HK-2 (cell line): ENCODE measurements around the gene KIAA1614.

Experiments used
- DNase-seq: peaks from one replicate; pipeline ENCODE4 v3.0.0-alpha.2; 2018; ENCODE audit not compliant: unreplicated experiment

KIAA1614 gene

DNA sequence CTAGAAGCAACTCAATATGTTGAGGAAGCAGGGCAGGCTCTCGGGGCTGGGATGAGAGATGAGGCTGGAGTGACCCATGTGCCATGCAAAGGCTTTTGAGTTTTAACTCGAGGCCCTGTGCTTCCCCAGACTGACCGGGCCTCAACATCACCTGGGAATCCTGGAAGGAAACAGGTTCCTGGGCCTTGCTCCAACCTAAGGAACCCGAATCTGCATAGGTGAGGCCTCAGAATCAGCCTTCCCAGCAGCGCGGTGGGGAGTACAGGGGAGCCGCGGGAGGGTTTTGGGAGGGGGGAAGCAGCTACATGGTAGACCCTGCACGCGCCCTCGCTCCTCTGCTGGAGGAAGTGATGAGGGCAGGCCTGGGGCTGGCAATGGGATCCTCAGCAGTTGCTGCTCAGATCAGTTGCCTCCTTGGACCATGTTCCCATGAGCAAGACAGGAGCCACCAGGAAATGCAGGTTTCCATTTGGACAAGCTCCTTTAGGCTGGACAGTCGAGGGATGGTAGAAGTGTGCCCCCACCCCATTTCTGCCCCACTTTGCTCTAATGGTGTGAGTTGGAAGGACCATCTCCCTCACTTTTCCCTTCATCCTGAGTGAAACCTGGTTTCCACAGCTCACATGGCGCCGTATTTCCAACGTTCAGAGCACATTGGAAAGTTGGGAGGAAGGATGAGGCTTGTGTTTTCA lies 4.5 kb upstream of the KIAA1614 start:
- DNase-seq = no peak

DNA sequence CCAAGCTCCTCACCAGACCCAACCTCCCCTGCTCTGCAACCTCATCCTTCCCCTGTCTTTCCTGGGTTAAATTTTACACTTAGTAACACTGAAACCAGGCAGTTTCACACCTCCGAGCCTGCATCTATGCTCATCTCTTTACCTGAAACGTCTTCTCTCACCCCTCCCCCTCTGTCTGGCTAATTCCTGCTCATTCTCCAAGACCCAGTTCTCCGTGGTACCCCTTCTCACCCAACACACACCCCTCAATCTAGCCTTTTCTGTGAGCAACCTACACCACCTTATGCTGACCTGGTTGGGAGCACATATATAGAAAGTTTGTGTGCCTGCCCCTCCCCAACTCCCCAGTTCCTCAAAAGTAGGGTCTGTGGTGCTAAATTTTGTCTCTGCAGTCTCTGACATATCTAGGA lies 3.7 kb upstream of the KIAA1614 start:
- no peak for DNase-seq

DNA sequence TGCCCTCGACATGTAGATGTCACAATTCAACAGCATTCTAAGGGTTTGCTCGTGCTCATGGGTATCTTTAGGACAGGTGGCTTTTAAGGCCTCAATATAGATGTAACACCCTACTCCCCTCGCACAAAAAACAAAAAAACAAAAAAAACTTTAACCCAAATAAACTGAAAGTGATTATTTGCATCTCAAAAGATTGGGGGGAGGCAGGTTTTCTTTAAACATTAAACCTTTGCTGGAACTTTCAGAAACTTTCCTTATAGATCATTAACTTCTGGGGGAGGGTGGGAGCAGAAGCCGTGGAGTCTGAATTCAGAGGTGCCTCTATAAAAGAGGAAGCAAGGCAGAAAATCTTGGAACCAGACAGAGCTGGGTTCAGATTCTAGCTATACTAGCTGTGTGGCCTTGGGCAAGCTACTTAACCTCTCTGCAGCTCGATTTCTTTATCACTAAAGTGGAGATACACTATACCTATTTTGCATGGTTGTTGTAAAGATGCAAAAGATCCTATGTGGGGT lies 3.2 kb upstream of the KIAA1614 start:
- no peak for DNase-seq

DNA sequence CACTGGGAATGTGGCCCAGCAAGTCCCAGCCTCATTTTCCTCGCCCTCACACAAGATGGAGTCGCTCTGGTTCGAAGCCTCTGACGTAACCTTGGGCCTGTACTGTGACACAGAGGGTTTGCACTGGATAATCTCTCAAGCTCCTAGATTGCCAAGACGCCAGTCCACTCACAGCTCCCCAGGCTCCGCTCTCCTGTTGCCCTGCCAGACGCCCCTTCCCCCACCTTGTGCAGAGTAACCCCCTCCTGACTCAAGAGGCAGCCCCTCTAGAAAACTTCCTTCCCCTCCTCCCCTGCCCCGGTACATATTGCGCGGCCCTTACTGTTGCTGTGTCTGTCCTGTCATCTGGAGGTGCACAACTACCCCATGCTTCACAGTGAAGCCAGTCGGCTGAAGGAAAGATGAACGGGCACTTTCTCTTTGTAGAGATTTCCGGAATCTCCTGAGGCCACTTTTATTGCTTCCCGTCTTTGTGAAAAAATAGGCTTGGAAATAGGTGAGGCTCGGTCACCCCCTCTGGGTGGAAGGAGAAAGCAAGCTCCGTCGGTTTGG lies 981 bp upstream of the KIAA1614 start:
- no peak for DNase-seq

DNA sequence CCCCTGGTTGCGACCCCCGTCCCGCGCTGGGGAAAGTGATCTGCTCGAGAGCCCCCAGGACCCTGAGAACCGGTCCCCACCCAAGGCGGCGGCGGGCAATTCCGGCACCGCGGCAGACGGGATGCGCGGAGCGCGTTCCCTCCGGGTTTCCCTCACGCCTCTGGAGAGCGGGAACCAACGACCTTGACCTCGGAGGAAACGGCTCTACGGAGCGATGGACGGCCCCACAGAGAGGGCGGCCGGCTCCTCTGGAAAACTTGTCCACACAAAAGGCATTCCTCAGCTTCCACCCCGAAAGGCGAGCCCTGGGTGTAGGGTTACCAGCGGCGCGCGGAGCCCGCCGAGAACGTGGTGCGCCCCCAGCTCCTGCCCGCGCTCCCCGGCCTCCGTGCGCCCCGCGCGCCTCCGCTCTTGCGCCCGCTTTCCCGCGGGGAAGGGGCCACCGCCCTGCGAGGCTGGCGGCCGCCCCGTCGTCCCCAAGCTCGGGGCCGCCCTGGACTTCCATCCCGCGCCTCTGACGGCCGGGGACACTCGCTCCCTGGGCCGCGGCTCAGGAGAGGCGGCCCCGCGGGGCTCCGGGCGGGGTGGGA lies 391 bp upstream of the KIAA1614 start:
- DNase-seq = peak; percentile 42

DNA sequence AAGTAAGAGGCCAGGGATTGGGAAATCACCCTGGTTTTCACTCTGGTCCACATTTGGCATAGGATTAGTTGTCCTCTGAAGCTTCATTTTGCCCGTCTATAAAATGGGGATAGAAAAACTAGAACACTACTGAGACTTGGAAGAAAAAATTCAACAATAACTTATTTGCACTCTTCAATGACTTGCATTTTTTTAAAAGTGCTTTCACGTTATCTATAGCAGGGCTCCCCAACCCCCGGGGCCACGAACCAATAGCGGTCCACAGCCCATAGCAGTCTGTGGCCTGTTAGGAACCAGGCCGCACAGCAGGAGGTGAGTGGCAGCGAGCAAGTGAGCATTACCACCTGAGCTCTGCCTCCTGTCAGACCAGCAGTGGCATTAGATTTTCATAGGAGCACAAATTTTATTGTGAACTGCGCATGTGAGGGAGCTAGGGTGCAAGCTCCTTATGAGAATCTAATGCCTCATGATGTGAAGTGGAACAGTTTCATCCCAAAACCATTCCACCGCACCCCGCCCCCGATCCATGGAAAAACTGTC lies 2.8 kb downstream of the KIAA1614 start:
- DNase-seq = no peak

DNA sequence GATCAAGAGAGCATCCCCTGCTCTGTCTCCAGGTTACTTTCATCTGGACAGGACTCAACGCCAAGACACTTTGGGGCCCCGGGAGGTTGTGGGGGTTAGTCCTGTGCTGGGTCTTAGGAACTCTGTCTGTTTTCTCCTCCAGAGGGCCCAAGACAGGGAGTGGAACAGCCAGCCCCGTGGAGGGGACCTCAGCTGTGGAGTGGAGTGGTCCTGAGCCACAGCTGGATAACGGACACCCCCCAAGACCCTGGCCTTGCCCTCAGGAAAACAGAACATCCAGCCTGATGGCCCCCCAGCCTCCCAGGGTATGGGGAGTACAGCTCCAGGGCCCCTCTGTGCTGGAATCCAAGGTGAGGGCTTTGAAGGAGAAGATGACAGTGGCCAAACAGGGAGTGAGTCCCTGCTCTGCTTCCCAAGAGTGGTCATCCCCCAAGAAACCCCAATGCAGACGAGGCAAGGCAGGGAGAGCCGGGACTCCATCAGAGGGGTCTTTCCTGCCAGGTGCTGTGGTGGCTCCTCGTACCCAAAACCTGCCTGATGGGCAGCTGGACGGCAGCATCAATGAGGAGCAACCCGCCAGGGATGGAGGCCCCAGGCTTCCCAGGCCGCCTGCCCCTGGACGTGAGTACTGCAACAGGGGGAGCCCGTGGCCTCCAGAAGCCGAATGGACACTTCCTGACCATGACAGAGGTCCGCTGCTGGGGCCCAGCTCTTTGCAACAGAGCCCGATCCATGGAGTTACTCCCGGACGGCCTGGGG lies 3.5 kb downstream of the KIAA1614 start:
- no peak for DNase-seq

DNA sequence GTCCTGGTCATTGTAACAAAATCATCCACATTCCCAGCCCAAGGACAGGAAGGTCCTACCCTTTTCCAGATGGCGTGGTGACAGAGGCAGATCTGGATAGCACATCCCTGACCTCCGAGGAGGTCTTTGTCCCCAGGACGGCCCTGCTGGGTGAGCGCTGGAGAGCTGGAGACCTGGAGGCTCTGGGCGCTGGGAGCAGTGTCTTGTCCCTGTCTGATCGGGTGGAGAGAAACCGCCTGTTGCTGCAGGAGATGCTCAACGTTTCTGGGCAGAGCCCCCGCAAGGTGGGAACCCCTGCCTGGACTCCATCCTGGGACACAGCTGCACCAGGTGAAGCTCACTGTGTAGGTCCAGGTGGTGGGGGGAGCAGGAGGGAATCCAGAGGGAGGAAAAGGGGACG lies 4.1 kb downstream of the KIAA1614 start:
- DNase-seq = no peak

DNA sequence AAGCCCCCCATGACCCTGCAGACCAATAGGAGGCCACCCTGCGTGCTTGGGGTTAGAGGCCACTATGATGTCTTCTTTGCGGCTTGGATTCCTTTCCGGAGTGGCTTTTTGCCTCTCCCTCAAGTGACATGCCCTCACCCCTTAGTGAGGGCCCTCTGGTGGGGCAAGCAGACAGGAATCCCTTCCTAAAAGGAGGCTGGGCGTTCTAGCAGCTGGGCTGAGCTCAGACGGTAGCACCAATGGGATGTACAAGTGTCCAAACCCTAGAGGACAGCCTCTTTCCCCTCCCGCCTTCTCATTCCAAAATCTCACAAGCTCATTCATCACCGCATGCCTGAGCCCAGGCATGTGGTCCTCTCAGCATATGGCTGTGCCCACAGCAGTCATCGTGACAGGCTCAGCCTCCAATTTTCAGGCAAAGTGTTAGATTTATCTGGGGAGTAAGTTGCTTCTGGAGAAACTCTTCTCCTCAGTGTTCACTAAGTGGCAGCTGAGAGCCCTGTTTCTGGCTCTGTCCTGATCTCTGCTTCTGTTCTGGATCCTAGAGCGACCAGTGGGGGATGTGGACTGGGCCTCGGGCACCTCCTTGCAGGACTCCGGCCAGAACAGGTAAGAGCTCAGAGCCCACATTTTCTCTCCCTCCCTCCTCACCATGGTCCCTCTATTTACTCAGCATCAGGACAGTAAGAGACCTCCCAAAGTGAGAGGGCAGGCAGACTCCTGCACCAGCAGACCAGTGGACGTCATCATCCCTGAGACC lies 4.8 kb downstream of the KIAA1614 start:
- DNase-seq = no peak

DNA sequence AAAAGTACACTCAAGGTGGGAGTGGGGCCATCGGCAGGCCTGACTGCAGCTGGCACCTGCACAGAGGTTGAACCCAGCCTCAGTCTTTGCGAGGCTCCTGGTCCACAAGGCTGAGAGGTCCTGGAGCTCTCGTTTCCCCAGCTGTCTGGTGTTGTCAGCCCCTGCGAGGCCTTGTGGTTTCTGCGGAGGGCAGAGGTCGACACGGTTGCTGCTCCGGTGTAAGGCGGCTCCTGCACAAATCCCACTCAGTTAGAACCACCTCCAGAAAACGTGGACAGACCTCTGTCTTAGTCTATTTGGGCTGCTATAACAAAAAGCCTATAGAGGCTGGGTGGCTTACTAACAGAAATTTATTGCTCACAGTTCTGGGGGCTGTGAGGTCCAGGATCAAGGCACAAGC lies 5.8 kb downstream of the KIAA1614 start:
- no peak for DNase-seq

DNA sequence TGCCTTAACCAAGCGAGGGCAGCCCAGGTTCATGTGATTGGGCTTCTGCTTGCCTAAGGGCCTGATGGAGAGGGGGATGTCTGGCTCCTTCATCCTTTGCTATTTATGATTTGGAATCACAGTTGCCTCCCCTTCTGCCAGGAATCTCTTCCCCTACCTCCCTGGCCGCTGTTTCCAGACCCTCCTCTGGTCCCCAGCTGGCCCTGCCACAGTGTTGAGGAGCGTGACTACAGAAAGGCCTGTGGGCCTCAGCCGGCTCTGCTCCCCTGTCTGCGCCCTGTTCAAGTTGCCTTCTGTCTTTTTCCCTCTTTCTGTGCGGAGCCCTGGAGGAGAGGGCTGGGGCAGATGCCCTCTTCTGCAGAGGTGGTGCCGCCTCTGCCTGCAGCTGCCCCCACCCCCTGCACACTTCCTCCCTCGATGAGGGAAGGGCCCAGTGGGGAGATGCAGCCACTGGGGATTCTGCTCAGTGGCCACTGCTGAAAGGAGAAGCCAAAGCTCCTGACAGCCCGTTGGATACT lies 6.5 kb downstream of the KIAA1614 start:
- DNase-seq = no peak

DNA sequence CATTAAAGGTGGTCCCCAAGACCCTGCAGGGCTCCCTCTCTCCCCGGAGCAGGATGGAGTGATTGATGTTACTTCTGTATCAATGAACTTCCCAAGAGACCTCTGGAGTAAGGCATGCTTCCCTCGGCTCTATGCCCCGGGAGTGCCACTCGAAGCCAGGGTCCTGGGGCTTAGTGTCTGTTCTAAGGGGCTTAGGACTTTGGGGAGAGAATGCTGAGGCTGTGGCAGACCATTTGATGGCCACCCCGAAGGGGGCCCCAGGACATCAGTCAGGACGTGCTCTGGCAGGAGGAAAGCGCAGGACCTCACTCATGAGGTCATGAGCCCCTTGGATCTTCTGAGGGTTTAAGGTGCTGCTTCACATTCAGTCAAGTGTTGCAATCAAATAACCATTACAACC lies 7.5 kb downstream of the KIAA1614 start:
- no peak for DNase-seq

DNA sequence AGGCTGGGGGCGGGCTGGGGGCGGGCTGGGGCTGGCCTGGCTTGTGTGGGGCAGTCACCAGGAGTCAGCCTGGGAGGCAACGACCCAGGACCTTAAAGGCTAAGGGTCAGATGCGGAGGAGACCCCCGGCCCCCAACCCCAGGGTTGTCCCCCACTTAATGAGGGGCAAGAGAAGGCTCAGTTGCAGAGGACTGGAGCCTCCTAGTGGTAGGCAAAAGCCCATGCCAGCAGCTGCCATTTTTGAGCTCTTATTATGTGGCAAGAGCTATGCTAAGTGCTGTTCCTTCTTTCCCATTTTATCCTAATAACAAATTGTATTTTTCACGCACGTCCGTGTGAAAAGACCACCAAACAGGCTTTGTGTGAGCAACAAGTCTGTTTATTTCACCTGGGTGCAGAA lies 8.0 kb downstream of the KIAA1614 start:
- DNase-seq = no peak

DNA sequence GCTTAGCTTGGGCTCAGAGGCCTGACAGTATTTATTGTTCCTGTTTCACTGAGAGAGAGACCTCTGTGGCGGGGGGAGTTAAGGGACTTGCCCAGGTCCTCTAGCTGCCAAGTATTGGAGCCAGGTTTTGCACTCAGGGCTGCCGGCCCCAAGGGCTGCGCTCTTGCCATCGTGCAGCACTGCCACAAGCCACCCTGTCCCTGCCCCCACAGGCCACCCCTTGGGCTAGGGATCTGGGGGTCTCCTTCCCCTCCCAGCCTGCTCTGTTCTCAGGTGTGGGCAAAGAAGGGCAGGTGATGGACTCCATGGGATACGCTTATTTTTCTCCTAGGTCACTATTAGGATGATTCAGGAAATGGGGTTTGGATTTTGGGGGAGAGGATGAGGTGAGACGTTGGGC lies 8.7 kb downstream of the KIAA1614 start:
- no peak for DNase-seq

DNA sequence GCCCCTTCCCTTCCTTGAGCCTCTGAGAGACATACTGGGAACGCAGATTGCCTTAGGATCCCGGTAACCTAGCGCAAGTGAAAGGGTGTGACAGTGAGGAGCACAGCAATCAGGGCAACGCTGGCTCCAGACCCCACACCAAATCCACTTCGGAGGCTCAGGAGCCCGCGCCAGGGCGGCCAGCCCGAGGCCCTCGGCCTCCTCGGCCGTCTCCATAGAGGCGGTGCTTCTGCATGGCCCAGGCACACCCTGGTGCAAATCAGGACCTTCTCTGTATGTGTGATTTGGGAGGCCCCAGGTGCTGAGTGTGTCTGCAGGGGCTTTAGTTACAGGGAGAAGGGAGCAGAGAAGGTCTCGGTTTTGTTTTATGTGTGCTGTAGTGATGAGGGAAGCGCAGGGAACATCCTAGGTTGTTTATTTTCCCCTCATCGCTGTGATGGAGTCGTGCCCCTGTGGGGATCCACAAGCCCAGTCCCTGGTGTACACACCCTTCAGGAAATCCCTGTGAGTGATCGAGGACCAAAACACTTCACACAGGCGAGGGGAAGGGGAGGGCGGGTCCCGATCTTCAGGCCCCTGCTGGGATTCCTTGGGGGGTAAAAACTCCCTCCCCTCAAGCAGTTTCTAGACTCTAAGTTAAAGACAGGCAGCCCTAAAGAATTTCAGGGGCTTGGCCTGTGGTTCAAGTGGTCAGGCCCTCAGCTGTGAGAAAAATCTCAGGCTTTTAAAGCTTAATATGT lies 9.4 kb downstream of the KIAA1614 start:
- no peak for DNase-seq

DNA sequence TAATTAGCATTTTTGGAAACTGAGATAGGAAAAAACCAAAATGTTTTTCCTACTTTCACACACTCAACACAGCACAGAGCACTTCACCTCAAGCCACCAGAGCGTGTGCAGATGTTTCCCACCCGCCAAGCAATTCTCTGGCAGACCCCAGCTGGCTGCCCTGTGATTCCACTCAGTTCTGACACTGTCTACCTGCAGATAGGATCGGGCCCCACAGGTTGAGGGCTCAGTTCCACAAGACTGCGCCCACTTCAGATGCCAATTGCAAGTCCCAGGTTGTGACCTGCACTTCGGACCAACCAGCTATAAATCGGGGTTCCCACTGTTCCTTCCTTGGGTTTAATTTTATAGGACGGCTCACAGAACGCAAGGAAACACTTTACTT lies 9.9 kb downstream of the KIAA1614 start:
- DNase-seq = no peak

DNA sequence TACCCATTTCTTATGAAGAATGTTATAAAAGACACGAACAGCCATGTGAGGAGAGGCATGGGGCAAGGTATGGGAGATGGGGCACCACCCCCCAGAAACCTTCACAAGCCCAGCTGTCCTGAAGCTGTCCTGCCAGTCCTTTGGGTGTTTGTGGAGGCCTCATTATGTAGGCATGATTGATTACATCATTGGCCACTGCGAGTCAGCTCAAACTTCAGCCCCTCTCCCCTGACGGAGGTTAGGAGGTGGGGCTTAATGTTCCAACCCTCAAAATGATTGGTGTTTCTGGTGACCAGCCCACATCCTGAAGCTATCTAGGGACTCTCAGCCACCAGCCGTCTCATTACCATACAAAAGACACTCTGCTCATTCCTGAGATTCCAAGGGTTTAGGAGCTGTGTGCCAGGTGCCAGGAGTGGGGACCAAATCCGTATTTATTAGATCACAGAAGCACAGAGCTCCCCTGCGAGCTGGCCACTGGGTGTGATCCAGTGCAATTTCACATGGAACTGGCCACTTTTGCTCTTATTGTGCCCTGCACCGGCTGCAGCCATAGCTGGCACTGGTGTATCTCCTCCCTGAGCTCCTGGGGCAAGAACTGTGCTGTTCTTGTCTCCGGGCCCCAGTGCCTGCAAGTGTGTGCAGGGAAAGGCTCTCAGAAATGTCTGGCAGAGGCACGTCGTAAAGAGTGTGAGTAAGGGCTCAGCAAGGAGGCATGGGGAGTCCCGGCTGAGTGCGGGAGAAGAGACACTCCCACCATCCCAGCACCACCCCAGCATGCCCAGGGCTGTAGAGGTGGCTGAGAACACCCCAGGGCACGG lies 10.5 kb downstream of the KIAA1614 start:
- peak; percentile 27 for DNase-seq

DNA sequence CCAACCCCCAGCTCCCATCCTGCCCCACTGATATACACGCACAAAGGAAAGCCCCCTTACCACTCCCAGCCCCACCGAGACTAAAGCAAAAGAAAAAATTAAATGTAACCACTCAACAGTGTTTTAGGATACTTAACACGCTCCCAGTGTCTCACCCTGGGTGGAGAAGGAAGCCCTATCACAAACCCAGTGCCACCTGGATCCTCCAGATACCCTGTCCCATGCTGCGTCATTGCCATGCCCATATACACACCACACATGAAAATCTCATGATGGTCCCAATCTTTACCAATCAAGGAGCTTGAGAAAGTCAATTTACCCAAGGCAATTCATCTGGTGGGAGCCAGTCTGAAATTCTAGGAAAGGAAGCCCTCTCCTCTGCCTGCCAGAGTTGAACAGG lies 11.2 kb downstream of the KIAA1614 start:
- DNase-seq = no peak

DNA sequence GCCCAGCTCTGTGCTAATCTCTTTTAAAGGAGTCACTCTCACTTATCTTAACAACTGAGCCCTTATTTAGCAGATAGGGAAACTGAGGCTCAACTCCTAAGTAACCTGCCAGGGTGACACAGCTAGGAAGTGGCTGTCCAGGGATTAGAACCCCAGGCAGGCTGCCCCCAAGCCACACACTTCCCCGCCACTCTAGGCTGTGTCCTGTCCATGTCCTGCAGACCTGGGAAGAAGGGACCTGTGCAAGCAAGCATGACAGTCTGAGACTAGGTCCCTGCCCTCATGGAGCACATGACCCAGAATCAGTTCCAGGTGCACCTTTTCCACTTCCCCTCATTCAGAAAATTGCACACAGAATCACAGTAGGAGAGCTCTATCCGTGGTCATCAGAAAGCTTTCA lies 12.2 kb downstream of the KIAA1614 start:
- no peak for DNase-seq
